HG02642 (cell line): ENCODE results near the gene BRI3.

Source experiments
- ATAC-seq: cut with Tn5 transposase; IDR thresholded peaks from one replicate; pipeline ENCODE4 v1.9.1; 2021; ENCODE audit warnings: mild to moderate bottlenecking; ENCODE audit not compliant: unreplicated experiment, poor library complexity

Gene BRI3

GRCh38 chr7:98280791-98281756 is at the start of gene BRI3:
BRI3 (plus strand) TSS chr7:98281686; CDS start chr7:98281796, 110 bp downstream.
- peak; percentile 82 for ATAC-seq

- ATAC-seq = no peak
Measured at GRCh38 chr7:98232263-98232585, 49.3 kb upstream of the BRI3 start.

- no peak for ATAC-seq
Measured at GRCh38 chr7:98232799-98233198, 48.7 kb upstream of the BRI3 start.

- no peak for ATAC-seq
Measured at GRCh38 chr7:98233219-98234070, 48.0 kb upstream of the BRI3 start.

- no peak for ATAC-seq
Measured at GRCh38 chr7:98234429-98235147, 46.9 kb upstream of the BRI3 start.

GRCh38 chr7:98235901-98236300 is 45.6 kb upstream of the BRI3 start:
- no peak for ATAC-seq

GRCh38 chr7:98236355-98237185 is 44.9 kb upstream of the BRI3 start:
- no peak for ATAC-seq

GRCh38 chr7:98238076-98238475 is 43.4 kb upstream of the BRI3 start:
- ATAC-seq = no peak

GRCh38 chr7:98238976-98239375 is 42.5 kb upstream of the BRI3 start:
- no peak for ATAC-seq

GRCh38 chr7:98240961-98241673 is 40.4 kb upstream of the BRI3 start:
- ATAC-seq = peak; percentile 61

- ATAC-seq = no peak
Measured at GRCh38 chr7:98241674-98242241, 39.7 kb upstream of the BRI3 start.

- ATAC-seq = no peak
Measured at GRCh38 chr7:98242342-98242741, 39.1 kb upstream of the BRI3 start.

GRCh38 chr7:98242934-98243333 is 38.6 kb upstream of the BRI3 start:
- no peak for ATAC-seq

- no peak for ATAC-seq
Measured at GRCh38 chr7:98244871-98245270, 36.6 kb upstream of the BRI3 start.

- ATAC-seq = no peak
Measured at GRCh38 chr7:98248156-98248555, 33.3 kb upstream of the BRI3 start.

- no peak for ATAC-seq
Measured at GRCh38 chr7:98249106-98249505, 32.4 kb upstream of the BRI3 start.

GRCh38 chr7:98250789-98251188 is 30.7 kb upstream of the BRI3 start:
- ATAC-seq = no peak

GRCh38 chr7:98251231-98251600 is 30.3 kb upstream of the BRI3 start:
- peak; percentile 20 for ATAC-seq
